CD4-positive, alpha-beta T cell (primary cell): Measurements from ENCODE around the gene AAK1. TPM values are rescaled to one million over a fixed set of nuclear protein-coding genes. Genes with fewer than 3 reads are reported as not detected.

Experiments used
- ATAC-seq: fragments of 200-7000 bp; cut with Tn5 transposase; one replicate; pipeline ENCODE4 v1.10.0; 2022; ENCODE audit warnings: mild to moderate bottlenecking; ENCODE audit not compliant: poor library complexity
- CTCF ChIA-PET: fragments of 350-600 bp; sonication (Branson Sonifier 250); formaldehyde crosslinking; loops from one replicate; lab custom pipeline; 2021; ENCODE audit warnings: antibody characterized with exemption, inconsistent platforms; lab: Charles Lee
- POLR2A ChIA-PET: fragments of 350-600 bp; sonication (Branson Sonifier 250); formaldehyde crosslinking; loops from one replicate; lab custom pipeline; 2021; ENCODE audit warnings: antibody characterized with exemption, inconsistent platforms; lab: Charles Lee
- DNase-seq, 14 experiments: peaks; one replicate each; pipeline ENCODE4 v3.0.0-alpha.2; 2013 to 2020; ENCODE audit warnings: mixed read lengths in 2 of 14
- H3K27ac ChIP-seq, 2 donors: one replicate each; pipeline versions ENCODE4 v1.5.1 to v1.7.0; 2013; ENCODE audit warnings: low read length in 2 of 2, low read depth in 1 of 2, mild to moderate bottlenecking in 1 of 2
- H3K27me3 ChIP-seq, 2 experiments: 1 replicate in 1 of 2; 2 replicates in 1 of 2; pipeline versions ENCODE4 v1.6.1 to v1.7.0; 2013; ENCODE audit warnings: low read length in 2 of 2, control low read depth in 1 of 2, mild to moderate bottlenecking in 1 of 2, moderate library complexity in 1 of 2; ENCODE audit not compliant: insufficient read depth in 2 of 2, control insufficient read depth in 1 of 2
- H3K36me3 ChIP-seq: one replicate; pipeline ENCODE4 v1.6.1; 2013; ENCODE audit warnings: low read length, control low read depth; ENCODE audit not compliant: insufficient read depth
- H3K4me1 ChIP-seq: one replicate; pipeline ENCODE4 v1.6.1; 2013; ENCODE audit warnings: low read length, control low read depth; ENCODE audit not compliant: insufficient read depth
- H3K4me3 ChIP-seq: one replicate; pipeline ENCODE4 v1.5.1; 2013; ENCODE audit warnings: mild to moderate bottlenecking, low read length, moderate library complexity
- H3K9me3 ChIP-seq, 2 experiments: 1 replicate in 1 of 2; 2 replicates in 1 of 2; pipeline versions ENCODE4 v1.6.1 to v1.7.0; 2013; ENCODE audit warnings: low read length in 2 of 2, mild to moderate bottlenecking in 2 of 2, control low read depth in 1 of 2, moderate library complexity in 1 of 2; ENCODE audit not compliant: control insufficient read depth in 1 of 2, insufficient read depth in 1 of 2
- H3K27ac Mint-ChIP-seq: one replicate; pipeline ENCODE4 v1.8.0; 2020; ENCODE audit warnings: mixed read lengths
- H3K27me3 Mint-ChIP-seq: one replicate; pipeline ENCODE4 v1.8.0; 2021; ENCODE audit warnings: mixed read lengths
- H3K36me3 Mint-ChIP-seq: one replicate; pipeline ENCODE4 v1.8.0; 2021; ENCODE audit warnings: low read depth, mixed read lengths
- H3K4me1 Mint-ChIP-seq: one replicate; pipeline ENCODE4 v1.8.0; 2021; ENCODE audit warnings: low read depth, mixed read lengths
- H3K4me3 Mint-ChIP-seq: one replicate; pipeline ENCODE4 v1.8.0; 2020; ENCODE audit warnings: mild to moderate bottlenecking, mixed read lengths
- H3K9me3 Mint-ChIP-seq: one replicate; pipeline ENCODE4 v1.8.0; 2020; ENCODE audit warnings: mixed read lengths
- intact Hi-C, 2 experiments: fragments of 100-400 bp; cut with DNase I in 1 of 2; cut with micrococcal nuclease in 1 of 2; formaldehyde crosslinking; loops; one replicate each; pipeline versions ENCODE4 v1.15.1 to v1.9.0; 2023 to 2025; cut with DNase I, micrococcal nuclease
- total RNA-seq, 174 experiments: library from RNA in 2 of 174; stranded (reverse) in 2 of 174; gene quantifications; one replicate each; pipeline ENCODE4 v1.2.3 and lab custom pipeline; 2021 to 2026
- TF ChIP-seq, protein P1 (sequence below): fragments of 200-600 bp; IDR thresholded peaks from one replicate; pipeline ENCODE4 v1.8.0; 2022; ENCODE audit warnings: antibody characterized with exemption, mild to moderate bottlenecking

Gene AAK1
- total RNA-seq, 2 experiments from 2014 or later = 201 to 208 TPM

DNA sequence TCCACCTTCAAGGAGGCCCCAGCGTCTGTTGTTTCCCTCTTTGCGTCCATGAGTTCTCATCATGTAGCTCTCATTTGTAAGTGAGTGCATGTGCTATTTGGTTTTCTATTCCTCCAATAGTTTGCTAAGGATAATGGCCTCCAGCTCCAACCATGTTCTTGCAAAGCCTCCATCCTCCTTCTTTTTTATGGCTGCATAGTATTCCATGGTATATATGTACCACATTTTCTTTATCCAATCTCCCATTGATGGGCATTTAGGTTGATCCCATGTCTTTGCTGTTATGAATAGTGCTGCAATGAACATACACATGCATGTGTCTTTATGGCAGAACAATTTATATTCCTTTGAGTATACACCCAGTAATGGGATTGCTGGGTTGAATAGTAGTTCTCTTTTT, 133.3 kb downstream of the AAK1 start:
- no peaks in the 10 kb centered on the region for H3K27me3 Mint-ChIP-seq
- H3K36me3 ChIP-seq = peaks cover 96% of the 10 kb centered on the region
- TF ChIP-seq, protein P1, sequence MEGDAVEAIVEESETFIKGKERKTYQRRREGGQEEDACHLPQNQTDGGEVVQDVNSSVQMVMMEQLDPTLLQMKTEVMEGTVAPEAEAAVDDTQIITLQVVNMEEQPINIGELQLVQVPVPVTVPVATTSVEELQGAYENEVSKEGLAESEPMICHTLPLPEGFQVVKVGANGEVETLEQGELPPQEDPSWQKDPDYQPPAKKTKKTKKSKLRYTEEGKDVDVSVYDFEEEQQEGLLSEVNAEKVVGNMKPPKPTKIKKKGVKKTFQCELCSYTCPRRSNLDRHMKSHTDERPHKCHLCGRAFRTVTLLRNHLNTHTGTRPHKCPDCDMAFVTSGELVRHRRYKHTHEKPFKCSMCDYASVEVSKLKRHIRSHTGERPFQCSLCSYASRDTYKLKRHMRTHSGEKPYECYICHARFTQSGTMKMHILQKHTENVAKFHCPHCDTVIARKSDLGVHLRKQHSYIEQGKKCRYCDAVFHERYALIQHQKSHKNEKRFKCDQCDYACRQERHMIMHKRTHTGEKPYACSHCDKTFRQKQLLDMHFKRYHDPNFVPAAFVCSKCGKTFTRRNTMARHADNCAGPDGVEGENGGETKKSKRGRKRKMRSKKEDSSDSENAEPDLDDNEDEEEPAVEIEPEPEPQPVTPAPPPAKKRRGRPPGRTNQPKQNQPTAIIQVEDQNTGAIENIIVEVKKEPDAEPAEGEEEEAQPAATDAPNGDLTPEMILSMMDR = no peak
- H3K4me1 Mint-ChIP-seq = peaks cover 31% of the 10 kb centered on the region
- H3K4me1 ChIP-seq = no peaks in the 10 kb centered on the region
- DNase-seq (no peak), ATAC-seq (no peak)
- H3K4me3 Mint-ChIP-seq = no peak overlapping the region
- H3K9me3 ChIP-seq = no peaks in the 10 kb centered on the region
- CTCF ChIA-PET = no interaction called here
- no peak overlapping the region for H3K4me3 ChIP-seq
- no peaks in the 10 kb centered on the region for H3K9me3 Mint-ChIP-seq
- H3K27me3 ChIP-seq = no peaks in the 10 kb centered on the region
- H3K27ac ChIP-seq = no peak overlapping the region
- H3K27ac Mint-ChIP-seq = peak overlapping the region; percentile 37
- intact Hi-C loops = no loop called here
- POLR2A ChIA-PET = interaction anchor here (0.6 to 1.4 kb wide), 3 partner anchors 9 to 583 kb away, joined by 3 to 5 read pairs (median 4); partner anchors contain the start of gene NFU1
- peaks cover 100% of the 10 kb centered on the region for H3K36me3 Mint-ChIP-seq

- intact Hi-C loops = no loop called here
- TF ChIP-seq, protein P1 = no peak
- no peak overlapping the region for H3K4me3 Mint-ChIP-seq
- ATAC-seq (no peak), DNase-seq (no peak)
- H3K36me3 Mint-ChIP-seq = peaks cover 100% of the 10 kb centered on the region
- Histone ChIP-seq H3K27ac (no peak overlapping the region), H3K4me3 (no peak overlapping the region), H3K4me1 (no peaks in the 10 kb centered on the region), H3K9me3 (no peaks in the 10 kb centered on the region), H3K36me3 (peaks cover 96% of the 10 kb centered on the region), H3K27me3 (no peaks in the 10 kb centered on the region)
- POLR2A ChIA-PET = interaction anchor here (0.6 to 1.4 kb wide), 3 partner anchors 9 to 584 kb away, joined by 3 to 5 read pairs (median 4); partner anchors contain the start of gene NFU1
- H3K9me3 Mint-ChIP-seq = no peaks in the 10 kb centered on the region
- H3K27ac Mint-ChIP-seq = peak overlapping the region; percentile 37
- H3K4me1 Mint-ChIP-seq = peaks cover 31% of the 10 kb centered on the region
- H3K27me3 Mint-ChIP-seq = no peaks in the 10 kb centered on the region
- CTCF ChIA-PET = no interaction called here
Measured at GRCh38 chr2:69509750-69510140, 133.8 kb downstream of the AAK1 start.

DNA sequence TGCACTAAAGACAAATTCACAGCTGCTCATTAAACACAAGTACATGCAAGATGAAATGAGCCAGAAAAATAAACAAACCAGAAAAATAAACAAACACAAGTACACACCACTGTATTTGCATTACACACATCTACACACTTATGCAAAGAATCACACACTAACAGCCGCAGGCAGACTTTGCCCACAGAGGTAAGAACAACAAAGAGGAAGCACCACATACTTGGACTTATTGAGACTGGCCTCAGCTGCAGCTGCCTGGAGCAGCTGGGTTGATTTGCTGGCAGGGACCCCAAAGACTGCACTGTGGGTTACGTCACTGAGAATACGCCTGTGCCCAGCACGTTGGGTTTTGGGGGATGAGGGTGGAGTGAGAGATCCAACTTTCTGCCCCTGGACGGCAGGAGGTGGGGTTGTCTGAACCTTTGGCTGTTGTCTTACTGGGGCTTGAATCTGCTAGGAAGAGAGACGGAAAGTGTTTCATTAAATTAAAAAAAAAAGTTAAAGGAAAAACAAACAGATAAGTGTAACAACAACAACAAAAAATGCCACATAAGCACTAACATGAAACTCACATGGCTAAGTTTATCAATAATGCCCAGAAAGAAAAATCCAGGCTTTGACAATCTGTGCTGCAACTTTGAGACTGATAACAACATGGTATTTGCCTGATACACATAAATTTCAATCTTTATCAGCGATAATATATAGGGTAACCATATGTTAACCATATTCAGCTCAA, 134.4 kb downstream of the AAK1 start:
- intact Hi-C loops = no loop called here

More for the DNA sequence above, 134.4 kb downstream of the AAK1 start:
- POLR2A ChIA-PET = interaction anchor here (0.6 to 1.4 kb wide), 5 partner anchors 8 to 584 kb away, joined by 3 to 5 read pairs (median 3); partner anchors contain the start of gene NFU1
- Mint-ChIP-seq H3K4me3 (no peak overlapping the region), H3K9me3 (no peaks in the 10 kb centered on the region), H3K27me3 (no peaks in the 10 kb centered on the region), H3K4me1 (peaks cover 31% of the 10 kb centered on the region), H3K36me3 (peaks cover 100% of the 10 kb centered on the region), H3K27ac (peak overlapping the region; percentile 37)
- ATAC-seq (no peak), DNase-seq (no peak)
- TF ChIP-seq, protein P1 = no peak
- H3K4me1 ChIP-seq = no peaks in the 10 kb centered on the region
- CTCF ChIA-PET = no interaction called here
- H3K27ac ChIP-seq = no peak overlapping the region
- H3K9me3 ChIP-seq = no peaks in the 10 kb centered on the region
- no peaks in the 10 kb centered on the region for H3K27me3 ChIP-seq
- H3K36me3 ChIP-seq = peaks cover 95% of the 10 kb centered on the region
- H3K4me3 ChIP-seq = no peak overlapping the region
